K562 (cell line): ENCODE data around the gene TCF12. TPM values are rescaled to one million over a fixed set of nuclear protein-coding genes. Genes with fewer than 3 reads are reported as not detected.

Experiments
- ARID1B ChIP-seq: fragments of 450-650 bp; IDR thresholded peaks from 2 replicates; pipeline ENCODE4 v1.6.1; 2016; ENCODE audit warnings: antibody characterized with exemption, mild to moderate bottlenecking, inconsistent platforms
- DMBX1 ChIP-seq: fragments of 250-450 bp; sonication (Bioruptor Pico); IDR thresholded peaks from 2 replicates; pipeline ENCODE4 v1.8.0; 2022; ENCODE audit warnings: inconsistent platforms, mild to moderate bottlenecking, moderate library complexity, borderline replicate concordance
- EP300 ChIP-seq: IDR thresholded peaks from 2 replicates; pipeline ENCODE4 v1.6.1; 2012; ENCODE audit warnings: low read length, improper control_type of control experiment
- HDAC6 ChIP-seq: IDR thresholded peaks from 2 replicates; pipeline ENCODE4 v1.6.1; 2012; ENCODE audit warnings: low read depth, mild to moderate bottlenecking, control low read depth, inconsistent platforms, low read length, moderate library complexity
- MTA3 ChIP-seq: fragments of 450-650 bp; formaldehyde crosslinking; IDR thresholded peaks from 2 replicates; pipeline ENCODE4 v1.6.1; 2017; ENCODE audit warnings: mild to moderate bottlenecking, borderline replicate concordance
- NBN ChIP-seq: fragments of 450-650 bp; IDR thresholded peaks from 2 replicates; pipeline ENCODE4 v1.6.1; 2016; ENCODE audit warnings: low read depth, mild to moderate bottlenecking
- NFRKB ChIP-seq: fragments of 450-650 bp; IDR thresholded peaks from 2 replicates; pipeline ENCODE4 v1.6.1; 2016; ENCODE audit warnings: low read depth
- POLR3A ChIP-seq: IDR thresholded peaks from 2 replicates; pipeline ENCODE4 v1.6.1; 2011; ENCODE audit warnings: borderline replicate concordance, mild to moderate bottlenecking, moderate library complexity; ENCODE audit not compliant: insufficient read length, insufficient read depth; ENCODE audit errors: extremely low read depth
- RCOR1 ChIP-seq, 2 experiments: IDR thresholded peaks; 2 replicates each; pipeline ENCODE4 v1.6.1; 2012; ENCODE audit warnings: low read depth in 2 of 2, low read length in 2 of 2, borderline replicate concordance in 1 of 2, improper control_type of control experiment in 1 of 2
- SIX5 ChIP-seq, 2 experiments: IDR thresholded peaks; 2 replicates each; pipeline ENCODE4 v1.6.1; 2011; ENCODE audit warnings: low read length in 2 of 2, borderline replicate concordance in 1 of 2, low read depth in 1 of 2, mild to moderate bottlenecking in 1 of 2, moderate library complexity in 1 of 2; ENCODE audit not compliant: insufficient read depth in 1 of 2
- TCF7 ChIP-seq: sonication (generic); IDR thresholded peaks from 2 replicates; pipeline ENCODE4 v1.6.1; 2016; ENCODE audit warnings: antibody characterized with exemption, borderline replicate concordance
- ZKSCAN1 ChIP-seq: fragments of 150-350 bp; IDR thresholded peaks from 2 replicates; pipeline ENCODE4 v1.6.1; 2016; ENCODE audit warnings: low read depth, low read length
- ZNF57 ChIP-seq: fragments of 450-650 bp; formaldehyde crosslinking; IDR thresholded peaks from 2 replicates; pipeline ENCODE4 v1.4.0; 2020; ENCODE audit warnings: mild to moderate bottlenecking, moderate library complexity
- ZNF75A ChIP-seq: fragments of 450-650 bp; formaldehyde crosslinking; IDR thresholded peaks from 2 replicates; pipeline ENCODE4 v1.4.0; 2020; ENCODE audit warnings: mild to moderate bottlenecking
- ZZZ3 ChIP-seq: fragments of 450-650 bp; IDR thresholded peaks from 2 replicates; pipeline ENCODE4 v1.6.1; 2016; ENCODE audit warnings: antibody characterized with exemption, mild to moderate bottlenecking, moderate library complexity
- polyA plus RNA-seq, 8 experiments: library from polyadenylated mRNA; depleted of rRNA in 4 of 8; stranded (reverse) in 5 of 8; unstranded in 3 of 8; fragments of >200 nt; fragmentation: Nextera tagmentation in 2 of 8; fragmentation: Illumina TruSeq in 1 of 8; extraction: Ambion mirVana in 2 of 8; extraction: Trizol in 1 of 8; gene quantifications; 2 replicates each; pipeline versions ENCODE4 v1.2.1 to v1.2.3, GENCODE V29; 2011 to 2014; ENCODE audit warnings: inconsistent platforms in 1 of 8, missing spikeins in 1 of 8
- total RNA-seq, 7 experiments: library from RNA; depleted of rRNA in 6 of 7; stranded (reverse); fragments of >200 nt in 6 of 7; fragmentation: Illumina TruSeq in 2 of 7; extraction: Trizol in 2 of 7; gene quantifications; 2 replicates each; pipeline versions ENCODE4 v1.2.1 to v1.2.3, GENCODE V29; 2011 to 2021; ENCODE audit warnings: low replicate concordance in 1 of 7
- TF ChIP-seq, protein P1 (sequence below): fragments of 450-650 bp; formaldehyde crosslinking; IDR thresholded peaks from 2 replicates; pipeline ENCODE4 v1.4.0; 2022; ENCODE audit warnings: missing genetic modification characterization
- TF ChIP-seq, protein P2 (sequence below): sonication (generic); formaldehyde crosslinking; IDR thresholded peaks from 2 replicates; pipeline ENCODE4 v1.9.0; 2022; ENCODE audit warnings: mild to moderate bottlenecking, missing genetic modification reagents

TCF12 gene
- total and polyA plus RNA-seq, 9 of the 15 experiments (the other 6 are each of a cell fraction or from before 2014, with no cell fraction given) = 10.5 to 132 (median 52.9) TPM

DNA sequence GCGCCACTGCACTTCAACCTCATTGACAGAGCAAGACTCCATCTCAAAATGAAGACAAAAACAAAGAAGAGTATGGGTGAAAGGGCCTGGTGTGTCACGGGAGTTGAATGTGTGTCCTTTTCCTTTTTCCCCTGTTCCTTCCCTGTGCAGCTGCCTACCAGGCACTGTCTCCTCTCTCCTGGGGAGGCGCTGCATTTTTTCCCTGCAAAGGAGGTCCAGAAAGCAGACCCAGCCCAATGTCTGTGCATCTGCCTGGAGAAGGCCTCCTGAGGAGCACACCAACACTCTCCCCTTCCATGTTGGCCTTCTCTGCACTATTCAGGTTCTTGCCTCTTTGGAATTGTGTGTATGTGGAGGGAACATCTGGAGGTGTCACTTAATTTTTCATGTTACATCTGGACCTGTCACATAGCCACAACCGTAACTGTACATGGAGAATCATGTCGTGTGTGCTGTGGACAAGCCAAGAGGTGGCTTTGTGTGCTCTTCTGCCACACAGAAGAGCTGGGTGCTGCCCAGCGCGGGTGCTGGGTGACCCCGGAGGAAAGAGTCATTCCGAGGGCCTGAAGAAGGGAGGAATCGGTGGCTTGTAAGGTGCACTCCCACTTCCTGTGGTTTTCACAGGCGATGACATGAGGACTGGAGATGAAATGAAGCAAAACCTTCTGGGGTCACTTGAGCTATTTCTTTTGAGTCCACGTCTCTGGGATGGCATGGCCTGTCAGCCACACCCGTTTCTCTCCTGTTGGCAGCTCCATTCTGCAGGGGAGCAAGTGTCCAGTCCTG, 411.3 kb downstream of the TCF12 start (continued):
- TF ChIP-seq ARID1B (no peak), NFRKB (no peak), ZKSCAN1 (no peak), DMBX1 (CRISPR knock-in tag) (no peak), ZNF75A (no peak), EP300 (peak; percentile 9; the same call in 1 of the 2 replicates), ZNF57 (CRISPR knock-in tag) (no peak), MTA3 (0 out of 2 replicates have a peak, but pooled peaks have one; percentile 11), RCOR1 (IDR thresholded peaks at IDR 0.05; ENCODE audit: borderline replicate concordance in 1 of 2, low read depth in 2 of 2, low read length in 2 of 2) (peak in 1 of 2 experiments; percentile 15; a peak in 1 of 4 replicates), POLR3A (no peak), SIX5 (IDR thresholded peaks at IDR 0.05; ENCODE audit: borderline replicate concordance in 1 of 2, insufficient read depth in 1 of 2, low read depth in 1 of 2, low read length in 2 of 2) (no peak), HDAC6 (no peak), TCF7 (no peak), NBN (no peak), ZZZ3 (no peak)
- TF ChIP-seq, protein P1, sequence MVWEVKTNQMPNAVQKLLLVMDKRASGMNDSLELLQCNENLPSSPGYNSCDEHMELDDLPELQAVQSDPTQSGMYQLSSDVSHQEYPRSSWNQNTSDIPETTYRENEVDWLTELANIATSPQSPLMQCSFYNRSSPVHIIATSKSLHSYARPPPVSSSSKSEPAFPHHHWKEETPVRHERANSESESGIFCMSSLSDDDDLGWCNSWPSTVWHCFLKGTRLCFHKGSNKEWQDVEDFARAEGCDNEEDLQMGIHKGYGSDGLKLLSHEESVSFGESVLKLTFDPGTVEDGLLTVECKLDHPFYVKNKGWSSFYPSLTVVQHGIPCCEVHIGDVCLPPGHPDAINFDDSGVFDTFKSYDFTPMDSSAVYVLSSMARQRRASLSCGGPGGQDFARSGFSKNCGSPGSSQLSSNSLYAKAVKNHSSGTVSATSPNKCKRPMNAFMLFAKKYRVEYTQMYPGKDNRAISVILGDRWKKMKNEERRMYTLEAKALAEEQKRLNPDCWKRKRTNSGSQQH = no peak
- TF ChIP-seq, protein P2, sequence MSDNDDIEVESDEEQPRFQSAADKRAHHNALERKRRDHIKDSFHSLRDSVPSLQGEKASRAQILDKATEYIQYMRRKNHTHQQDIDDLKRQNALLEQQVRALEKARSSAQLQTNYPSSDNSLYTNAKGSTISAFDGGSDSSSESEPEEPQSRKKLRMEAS (CRISPR knock-in tag) = 0 out of 2 replicates have a peak, but pooled peaks have one; percentile 24
